Activated T-helper 1 cell treated with Interleukin-2 at 50 U/mL for 16 hours (primary cell): ENCODE measurements around the gene ZNF678.
A peak's percentile ranks its signal among the peaks of the same experiment; 100 is the strongest.

Experiments used
- DNase-seq: peaks from one replicate; pipeline ENCODE4 v3.0.0-alpha.2; 2020; ENCODE audit warnings: low read depth

The ZNF678 gene

GRCh38 chr1:227563324-227564201 is at the start of gene ZNF678:
ZNF678 (plus strand) TSS chr1:227563556; CDS start chr1:227650992, 87,436 bp downstream.
- DNase-seq: peak; percentile 56

GRCh38 chr1:227518876-227519275 is 44.5 kb upstream of the ZNF678 start:
- DNase-seq: no peak

GRCh38 chr1:227521782-227522181 is 41.6 kb upstream of the ZNF678 start:
- DNase-seq: no peak

- DNase-seq: no peak
These were observed 36.8 kb upstream of the ZNF678 start for GRCh38 chr1:227526524-227526923.

- no peak for DNase-seq
These were observed 31.2 kb upstream of the ZNF678 start for GRCh38 chr1:227532019-227532619.

- no peak for DNase-seq
These were observed 22.9 kb upstream of the ZNF678 start for GRCh38 chr1:227540170-227541098.

- no peak for DNase-seq
These were observed 22.2 kb upstream of the ZNF678 start for GRCh38 chr1:227541129-227541528.

GRCh38 chr1:227541796-227542152 is 21.6 kb upstream of the ZNF678 start:
- no peak for DNase-seq

GRCh38 chr1:227542153-227543120 is 20.9 kb upstream of the ZNF678 start:
- DNase-seq: peak; percentile 86

- no peak for DNase-seq
These were observed 19.9 kb upstream of the ZNF678 start for GRCh38 chr1:227543283-227544066.

- no peak for DNase-seq
These were observed 19.0 kb upstream of the ZNF678 start for GRCh38 chr1:227544067-227545050.

- no peak for DNase-seq
These were observed 18.0 kb upstream of the ZNF678 start for GRCh38 chr1:227545361-227545760.

- no peak for DNase-seq
These were observed 17.3 kb upstream of the ZNF678 start for GRCh38 chr1:227546059-227546458.

- DNase-seq: no peak
These were observed 16.6 kb upstream of the ZNF678 start for GRCh38 chr1:227546598-227547309.

- no peak for DNase-seq
These were observed 15.8 kb upstream of the ZNF678 start for GRCh38 chr1:227547310-227548118.

GRCh38 chr1:227548119-227548397 is 15.3 kb upstream of the ZNF678 start:
- no peak for DNase-seq

- DNase-seq: no peak
These were observed 14.9 kb upstream of the ZNF678 start for GRCh38 chr1:227548448-227548847.

- no peak for DNase-seq
These were observed 13.5 kb upstream of the ZNF678 start for GRCh38 chr1:227549892-227550291.
